HG02870 (cell line): ENCODE data around the gene MACROD2.
A peak's percentile ranks its signal among the peaks of the same experiment; 100 is the strongest.
"Not testable (repeated sequence)": the region's sequence is repeated elsewhere in the genome, so short reads cannot be mapped to it uniquely, and the experiment has no call there.

Experiments
- ATAC-seq: cut with Tn5 transposase; IDR thresholded peaks from one replicate; pipeline ENCODE4 v1.9.1; 2021; ENCODE audit warnings: mild to moderate bottlenecking, moderate library complexity; ENCODE audit not compliant: unreplicated experiment

MACROD2 gene

GRCh38 chr20:15179781-15180180 is 1184.5 kb downstream of the MACROD2 start:
- ATAC-seq, result no peak

- ATAC-seq, result no peak
These were observed 1190.0 kb downstream of the MACROD2 start for GRCh38 chr20:15185322-15185721.

GRCh38 chr20:15185913-15186312 is 1190.6 kb downstream of the MACROD2 start:
- no peak for ATAC-seq

- ATAC-seq, result no peak
These were observed 1192.3 kb downstream of the MACROD2 start for GRCh38 chr20:15187612-15188011.

GRCh38 chr20:15188415-15188814 is 1193.1 kb downstream of the MACROD2 start:
- ATAC-seq, result no peak

- no peak for ATAC-seq
These were observed 1195.9 kb downstream of the MACROD2 start for GRCh38 chr20:15191082-15191723.

GRCh38 chr20:15195378-15195777 is 1200.1 kb downstream of the MACROD2 start:
- ATAC-seq, result no peak

GRCh38 chr20:15196547-15197255 is 1201.4 kb downstream of the MACROD2 start:
- no peak for ATAC-seq

- ATAC-seq, result not testable (repeated sequence)
These were observed 1202.7 kb downstream of the MACROD2 start for GRCh38 chr20:15198017-15198416.

- peak; percentile 70 for ATAC-seq
These were observed 1204.4 kb downstream of the MACROD2 start for GRCh38 chr20:15199698-15200097.

GRCh38 chr20:15200147-15200565 is 1204.8 kb downstream of the MACROD2 start:
- ATAC-seq, result peak; percentile 80

- ATAC-seq, result no peak
These were observed 1206.3 kb downstream of the MACROD2 start for GRCh38 chr20:15201602-15202001.

- ATAC-seq, result no peak
These were observed 1208.9 kb downstream of the MACROD2 start for GRCh38 chr20:15204234-15204633.

- ATAC-seq, result no peak
These were observed 1209.7 kb downstream of the MACROD2 start for GRCh38 chr20:15205028-15205427.

GRCh38 chr20:15205719-15206118 is 1210.4 kb downstream of the MACROD2 start:
- ATAC-seq, result no peak

GRCh38 chr20:15209537-15209936 is 1214.2 kb downstream of the MACROD2 start:
- no peak for ATAC-seq

- ATAC-seq, result no peak
These were observed 1218.7 kb downstream of the MACROD2 start for GRCh38 chr20:15214051-15214450.

- no peak for ATAC-seq
These were observed 1224.8 kb downstream of the MACROD2 start for GRCh38 chr20:15220009-15220656.

GRCh38 chr20:15220778-15221565 is 1225.7 kb downstream of the MACROD2 start:
- no peak for ATAC-seq

GRCh38 chr20:15222502-15223330 is 1227.4 kb downstream of the MACROD2 start:
- ATAC-seq, result no peak
